Measurements from ENCODE around the gene CSNK2B.
"Not testable (repeated sequence)": the region's sequence is repeated elsewhere in the genome, so short reads cannot be mapped to it uniquely, and the experiment has no call there.

Gene CSNK2B

GRCh38 chr6:31687860-31688693, 22.2 kb downstream of the CSNK2B start:
- DNase-seq (ENCODE audit: low read depth in 2 of 2, low spot score in 1 of 2) = no peak

- DNase-seq (ENCODE audit: low read depth in 2 of 2, low spot score in 1 of 2) = no peak
These were observed 23.6 kb downstream of the CSNK2B start for GRCh38 chr6:31689249-31690110.

- DNase-seq (ENCODE audit: low read depth in 2 of 2, low spot score in 1 of 2) = no peak
These were observed 24.6 kb downstream of the CSNK2B start for GRCh38 chr6:31690231-31691077.

- DNase-seq (ENCODE audit: low read depth in 2 of 2, low spot score in 1 of 2) = no peak
These were observed 25.2 kb downstream of the CSNK2B start for GRCh38 chr6:31691078-31691463.

- no peak for DNase-seq (ENCODE audit: low read depth in 2 of 2, low spot score in 1 of 2)
These were observed 25.8 kb downstream of the CSNK2B start for GRCh38 chr6:31691564-31692108.

DNA sequence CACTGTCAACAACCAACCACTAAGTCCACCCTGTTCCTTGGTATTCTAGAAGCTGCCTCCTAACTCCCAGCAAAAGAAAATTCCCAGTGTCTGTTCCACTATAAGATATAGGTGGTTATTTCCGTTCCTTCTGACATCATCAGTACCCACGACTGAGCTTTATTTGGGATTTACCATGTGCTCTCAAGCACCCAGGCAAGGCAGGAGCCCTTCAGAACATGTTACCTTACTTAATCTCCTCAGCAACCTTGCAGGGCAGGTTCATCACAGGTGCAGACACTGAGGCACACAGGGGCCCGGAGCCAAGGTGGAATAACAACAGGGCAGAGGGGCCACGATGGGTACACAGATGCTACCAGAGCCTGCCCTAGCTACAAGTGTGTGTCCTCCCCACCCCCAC, 26.5 kb downstream of the CSNK2B start:
- no peak for DNase-seq (ENCODE audit: low read depth in 2 of 2, low spot score in 1 of 2)

- DNase-seq (ENCODE audit: low read depth in 2 of 2, low spot score in 1 of 2) = no peak
These were observed 27.0 kb downstream of the CSNK2B start for GRCh38 chr6:31692886-31693285.

- DNase-seq (ENCODE audit: low read depth in 2 of 2, low spot score in 1 of 2) = no peak
These were observed 27.7 kb downstream of the CSNK2B start for GRCh38 chr6:31693535-31693934.

DNA sequence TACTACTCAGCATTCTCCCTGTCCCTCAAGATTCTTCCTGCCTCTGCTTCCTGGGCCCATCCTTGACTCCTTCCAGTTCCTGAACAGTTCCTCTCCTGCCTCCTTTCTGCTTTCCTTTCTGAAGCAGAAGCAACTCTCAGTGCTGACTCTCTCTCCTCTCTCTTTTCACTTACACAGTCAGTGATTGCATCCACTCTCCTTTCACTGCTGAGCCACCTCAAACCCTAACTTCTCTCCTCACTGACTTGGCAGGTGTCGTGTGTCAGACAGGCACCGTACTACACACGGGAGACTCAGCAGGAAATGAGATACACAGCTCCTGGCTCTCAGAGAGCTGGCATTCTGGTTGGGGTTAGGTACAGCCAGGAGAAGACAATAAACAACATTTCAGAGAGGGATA, 31.7 kb downstream of the CSNK2B start:
- DNase-seq (ENCODE audit: low read depth in 2 of 2, low spot score in 1 of 2) = no peak

DNA sequence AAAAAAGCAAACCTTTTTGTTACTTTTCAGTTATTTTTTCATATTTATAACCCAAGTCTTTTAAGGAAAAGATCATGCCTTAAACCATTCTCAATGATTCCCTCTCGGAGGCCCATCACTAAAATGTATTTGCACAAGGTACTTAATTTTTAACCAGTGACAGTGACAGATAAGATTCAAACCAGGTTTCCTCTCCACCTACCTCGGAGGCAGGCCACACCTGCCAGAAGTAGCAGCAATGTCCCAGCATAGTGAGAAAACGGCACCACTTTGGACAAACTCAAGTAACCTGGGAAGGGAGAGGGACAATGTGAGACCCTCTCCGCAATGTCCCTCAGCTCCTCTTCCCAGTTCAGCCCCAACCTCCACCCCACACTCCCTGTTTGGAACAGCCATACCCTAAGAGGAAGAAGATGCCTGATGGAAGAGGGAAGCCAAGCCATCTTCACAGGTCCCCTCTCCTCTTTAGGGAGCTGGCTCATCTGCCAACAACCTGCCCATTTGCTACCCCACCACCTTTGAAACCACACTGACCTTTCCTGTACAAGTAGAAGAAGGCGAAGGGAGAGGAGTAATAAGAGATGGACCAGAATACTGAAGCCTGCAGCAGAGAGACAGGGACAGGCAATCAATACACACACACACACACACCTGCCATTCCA, 35.0 kb downstream of the CSNK2B start:
- no peak for DNase-seq (ENCODE audit: low read depth in 2 of 2, low spot score in 1 of 2)

DNA sequence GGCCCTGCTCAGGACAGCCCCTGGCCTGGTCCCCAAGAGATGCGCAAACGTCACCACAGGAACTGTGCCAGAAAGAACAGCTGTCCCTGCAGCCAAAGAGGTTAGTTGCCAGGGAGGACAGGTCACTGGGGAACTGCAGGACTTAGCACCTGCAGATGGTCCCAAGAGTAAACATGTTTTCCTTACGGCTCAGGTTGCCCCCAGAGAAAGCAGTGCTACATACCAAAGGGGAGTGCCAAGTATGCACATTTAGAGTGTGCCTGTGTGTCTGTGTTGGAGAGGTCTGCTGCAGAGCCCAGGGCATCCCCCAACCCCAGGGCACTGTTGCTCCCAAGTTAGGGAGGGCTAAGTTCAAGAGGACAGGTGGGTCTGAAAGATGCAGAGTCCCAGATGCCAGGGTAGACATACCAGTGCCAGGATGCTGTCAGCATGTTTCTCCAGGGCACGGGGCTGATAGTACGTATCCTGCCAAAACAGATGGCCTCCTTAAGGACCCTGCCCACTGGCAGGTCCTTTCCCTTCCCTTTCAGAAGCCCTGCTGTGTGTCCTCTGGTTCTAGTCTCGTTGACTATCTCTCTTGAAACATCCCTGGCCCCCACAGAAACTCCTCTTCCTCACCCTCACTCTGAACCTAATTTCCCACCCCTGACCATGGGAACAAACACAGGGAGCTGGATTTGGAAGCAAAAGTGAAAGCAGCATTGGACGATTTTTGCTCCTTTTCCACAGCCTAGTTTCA, 36.0 kb downstream of the CSNK2B start:
- DNase-seq (ENCODE audit: low read depth in 2 of 2, low spot score in 1 of 2) = no peak

GRCh38 chr6:31702405-31702818, 36.5 kb downstream of the CSNK2B start:
- DNase-seq (ENCODE audit: low read depth in 2 of 2, low spot score in 1 of 2) = no peak

DNA sequence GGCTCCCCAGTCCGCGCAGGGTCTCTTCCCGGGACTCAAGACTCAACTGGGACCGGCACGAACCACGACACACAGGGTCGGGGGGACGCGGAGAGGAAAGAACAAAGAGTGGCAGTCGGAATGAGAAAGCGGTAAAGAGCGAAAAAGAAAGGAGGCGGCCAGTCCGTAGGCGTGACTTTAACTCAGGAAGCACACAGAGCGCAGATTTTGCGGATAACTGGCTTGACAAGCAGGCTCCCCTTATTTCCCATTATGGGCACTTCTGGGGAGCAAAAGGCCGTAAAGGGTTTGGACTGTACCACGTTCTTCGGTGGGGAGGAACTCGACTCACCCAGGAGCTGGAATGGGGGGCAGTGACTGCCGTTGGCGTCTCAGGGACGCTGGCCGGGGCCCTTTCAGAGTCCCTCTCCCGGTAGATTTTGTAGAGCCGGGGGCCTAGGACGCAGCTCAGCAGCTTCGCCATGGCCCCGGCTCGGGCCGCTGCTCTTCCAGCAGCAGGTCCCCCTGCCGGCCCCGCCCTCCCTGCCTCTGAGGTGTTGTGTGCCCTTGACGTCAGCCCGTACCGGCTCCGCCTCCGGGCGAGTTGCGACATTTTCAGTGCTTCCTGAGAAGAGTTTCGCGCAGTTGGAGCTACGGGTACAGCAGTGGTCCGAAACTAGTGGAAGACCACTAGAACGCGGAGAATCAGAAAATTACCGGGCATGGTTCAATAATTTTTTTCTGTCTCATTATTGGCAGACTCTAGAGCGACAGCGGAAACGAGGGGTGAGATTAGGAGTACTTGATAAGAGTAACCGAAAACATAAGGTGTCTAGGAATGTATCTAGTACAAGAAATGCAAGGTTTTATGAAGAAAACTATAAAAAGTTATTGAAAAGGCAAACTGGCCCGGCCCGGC, 37.2 kb downstream of the CSNK2B start, which contains the start of gene ABHD16A:
Gene ABHD16A (minus strand): TSS at position 506 of the 898 bp plus-strand sequence. CDS start 43 bp downstream, at position 463.
- DNase-seq (ENCODE audit: low read depth in 2 of 2, low spot score in 1 of 2) = peak; percentile 92 to 95

DNA sequence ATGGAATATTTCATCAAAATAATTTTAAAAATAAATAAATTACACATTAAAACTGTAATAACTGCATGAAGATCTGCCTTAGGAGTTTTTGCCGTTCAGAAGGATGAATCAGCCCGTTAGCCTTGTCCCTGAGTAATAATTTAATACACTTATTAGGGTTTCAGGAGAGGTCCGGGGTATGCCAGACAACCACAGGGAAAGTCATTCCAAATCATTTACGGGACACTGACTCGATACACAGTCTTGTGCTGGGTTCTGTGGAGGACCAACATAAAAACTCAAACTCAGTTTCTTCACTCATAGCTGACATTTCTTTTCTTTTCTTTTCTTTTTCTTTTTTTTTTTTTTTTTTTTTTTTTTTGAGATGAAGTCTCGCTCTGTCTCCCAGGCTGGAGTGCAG, 40.1 kb downstream of the CSNK2B start:
- DNase-seq (ENCODE audit: low read depth in 2 of 2, low spot score in 1 of 2) = no peak

GRCh38 chr6:31706599-31706998, 40.7 kb downstream of the CSNK2B start, which contains the start of gene LY6G6F:
TSS of gene LY6G6F (plus strand) at chr6:31706866. CDS start at chr6:31706907, 41 bp downstream.
- no peak for DNase-seq (ENCODE audit: low read depth in 2 of 2, low spot score in 1 of 2)

DNA sequence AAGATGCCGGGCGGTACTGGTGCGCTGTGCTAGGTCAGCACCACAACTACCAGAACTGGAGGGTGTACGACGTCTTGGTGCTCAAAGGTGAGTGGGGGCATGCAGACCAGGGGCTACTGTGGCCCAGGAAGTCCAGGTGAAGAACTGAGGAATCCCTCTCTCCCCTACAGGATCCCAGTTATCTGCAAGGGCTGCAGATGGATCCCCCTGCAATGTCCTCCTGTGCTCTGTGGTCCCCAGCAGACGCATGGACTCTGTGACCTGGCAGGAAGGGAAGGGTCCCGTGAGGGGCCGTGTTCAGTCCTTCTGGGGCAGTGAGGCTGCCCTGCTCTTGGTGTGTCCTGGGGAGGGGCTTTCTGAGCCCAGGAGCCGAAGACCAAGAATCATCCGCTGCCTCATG, 41.8 kb downstream of the CSNK2B start:
- no peak for DNase-seq (ENCODE audit: low read depth in 2 of 2, low spot score in 1 of 2)

DNA sequence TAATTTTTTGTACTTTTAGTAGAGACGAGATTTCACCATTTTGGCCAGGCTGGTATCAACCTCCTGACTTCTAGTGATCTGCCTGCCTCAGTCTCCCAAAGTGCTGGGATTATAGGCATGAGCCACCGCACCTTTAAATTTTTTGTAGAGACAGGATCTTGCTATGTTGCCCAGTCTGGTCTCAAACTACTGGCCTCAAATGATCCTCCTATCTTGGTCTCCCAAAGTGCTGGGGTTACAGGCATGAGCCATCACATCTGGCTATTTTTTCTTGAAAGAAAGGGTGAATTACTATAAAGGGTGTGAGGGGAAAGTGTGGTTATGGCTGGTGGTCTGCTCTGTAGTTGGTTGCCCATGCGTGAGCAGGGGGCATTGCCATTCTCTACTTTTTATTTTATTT, 42.3 kb downstream of the CSNK2B start:
- DNase-seq (ENCODE audit: low read depth in 2 of 2, low spot score in 1 of 2) = no peak

GRCh38 chr6:31709157-31709556, 43.3 kb downstream of the CSNK2B start:
- not testable (repeated sequence) for DNase-seq (ENCODE audit: low read depth in 2 of 2, low spot score in 1 of 2)

All from stimulated activated CD8-positive, alpha-beta memory T cell treated with anti-CD3 and anti-CD28 coated beads, Interleukin-4, amount 100 ng/mL, for 4 hours (primary cell).